T-helper 1 cell (primary cell): ENCODE data around the gene KMT2C.

Experiments
- DNase-seq, 5 donors: peaks; one replicate each; pipeline ENCODE4 v3.0.0-alpha.2; 2012 to 2020

Gene KMT2C

GRCh38 chr7:152090747-152091146 is 345.1 kb downstream of the KMT2C start:
- no peak for DNase-seq

GRCh38 chr7:152089183-152089582 is 346.6 kb downstream of the KMT2C start:
- no peak for DNase-seq

- no peak for DNase-seq
Measured at GRCh38 chr7:152086513-152086912, 349.3 kb downstream of the KMT2C start.

- no peak for DNase-seq
Measured at GRCh38 chr7:152085131-152085530, 350.7 kb downstream of the KMT2C start.
